Natural killer cell treated with Interleukin-12 subunit alpha and Interleukin-12 subunit beta and Interleukin-15 and Interleukin-18, amount 100 ng/mL, for 72 hours (primary cell): ENCODE data around the gene BSDC1. TPM values are rescaled to one million over a fixed set of nuclear protein-coding genes. Genes with fewer than 3 reads are reported as not detected.
"Not testable (repeated sequence)": the region's sequence is repeated elsewhere in the genome, so short reads cannot be mapped to it uniquely, and the experiment has no call there.

Experiments
- ATAC-seq, 2 donors: fragments of 150-1000 bp; cut with Tn5 transposase in 1 of 2; sonication (Bioruptor Pico), chemical (Tn5 transposase) in 1 of 2; 2 replicates each; pipeline ENCODE4 v1.10.0; 2021
- DNase-seq: peaks from one replicate; pipeline ENCODE4 v3.0.0; 2022; ENCODE audit warnings: low spot score
- H3K27ac Mint-ChIP-seq, 2 donors: 1 replicate in 1 of 2; 2 replicates in 1 of 2; pipeline ENCODE4 v1.8.0; 2022; ENCODE audit warnings: mixed read lengths in 2 of 2, mild to moderate bottlenecking in 1 of 2, moderate library complexity in 1 of 2
- H3K27me3 Mint-ChIP-seq, 2 donors: 1 replicate in 1 of 2; 2 replicates in 1 of 2; pipeline ENCODE4 v1.8.0; 2022; ENCODE audit warnings: mixed read lengths in 2 of 2
- H3K36me3 Mint-ChIP-seq: one replicate; pipeline ENCODE4 v1.8.0; 2022; ENCODE audit warnings: mixed read lengths
- H3K4me1 Mint-ChIP-seq, 2 donors: 1 replicate in 1 of 2; 2 replicates in 1 of 2; pipeline ENCODE4 v1.8.0; 2022; ENCODE audit warnings: low read depth in 2 of 2, mixed read lengths in 2 of 2, mild to moderate bottlenecking in 1 of 2
- H3K4me3 Mint-ChIP-seq: one replicate; pipeline ENCODE4 v1.8.0; 2022; ENCODE audit warnings: mixed read lengths
- H3K9me3 Mint-ChIP-seq: 2 replicates; pipeline ENCODE4 v1.8.0; 2022; ENCODE audit warnings: mixed read lengths
- total RNA-seq, 2 donors: library from RNA; stranded (reverse); gene quantifications; one replicate each; pipeline ENCODE4 v1.2.3, GENCODE V29; 2022

The BSDC1 gene
- total RNA-seq, 2 donors from 2014 or later = 55.6 to 68.2 TPM

DNA sequence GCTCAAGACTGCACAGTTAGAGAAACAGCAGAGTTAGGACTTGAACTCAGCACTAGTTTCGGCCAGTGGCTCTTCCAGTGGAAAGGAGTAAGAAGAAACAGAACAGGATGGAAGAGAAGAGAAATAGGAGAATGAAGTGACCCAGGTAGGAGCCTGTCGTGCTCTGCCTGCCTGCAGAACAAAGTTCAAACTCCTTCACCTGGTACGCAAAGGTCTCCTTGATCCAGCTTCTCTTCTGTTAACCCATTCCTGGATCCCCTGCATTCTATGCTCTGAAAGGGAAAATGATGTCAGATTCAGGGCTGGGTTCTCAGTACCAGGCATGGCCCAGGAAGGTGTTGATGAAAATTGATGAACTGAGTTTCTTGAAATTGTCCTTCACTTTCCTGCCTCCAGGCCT lies 35.8 kb downstream of the BSDC1 start:
- H3K27ac Mint-ChIP-seq = no peak overlapping the region
- peaks cover 0 to 4% of the 10 kb centered on the region in 2 donors for H3K27me3 Mint-ChIP-seq
- H3K4me3 Mint-ChIP-seq = no peak overlapping the region
- DNase-seq (no peak), ATAC-seq (no peak)
- H3K36me3 Mint-ChIP-seq = no peaks in the 10 kb centered on the region
- H3K4me1 Mint-ChIP-seq = peaks cover 15 to 20% of the 10 kb centered on the region in 2 donors
- no peaks in the 10 kb centered on the region for H3K9me3 Mint-ChIP-seq

DNA sequence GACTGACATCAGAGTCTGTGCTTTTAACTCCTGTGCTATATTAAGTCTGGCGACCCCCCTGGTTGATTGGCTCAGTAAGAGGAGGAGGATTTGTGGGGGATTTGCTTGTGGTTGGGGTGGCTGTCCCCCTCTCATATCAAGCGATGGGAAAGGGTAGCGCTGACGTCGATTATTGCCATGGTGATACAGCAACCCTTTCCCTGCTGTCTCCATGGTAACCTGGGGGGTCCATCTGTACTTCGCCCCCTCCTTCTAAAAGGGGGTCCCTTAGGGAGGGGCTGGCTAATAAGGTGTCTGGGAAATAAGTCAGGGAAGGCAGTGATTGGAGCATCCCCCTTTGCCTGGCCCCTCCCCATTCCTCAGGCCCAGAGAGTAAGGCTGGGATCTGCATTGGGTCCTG lies 36.6 kb downstream of the BSDC1 start:
- Mint-ChIP-seq H3K27ac (no peak overlapping the region), H3K9me3 (no peaks in the 10 kb centered on the region), H3K4me3 (no peak overlapping the region), H3K4me1 (peaks cover 15 to 22% of the 10 kb centered on the region in 2 donors), H3K27me3 (peaks cover 0 to 4% of the 10 kb centered on the region in 2 donors), H3K36me3 (no peaks in the 10 kb centered on the region)
- no peak for DNase-seq
- ATAC-seq = no peak

DNA sequence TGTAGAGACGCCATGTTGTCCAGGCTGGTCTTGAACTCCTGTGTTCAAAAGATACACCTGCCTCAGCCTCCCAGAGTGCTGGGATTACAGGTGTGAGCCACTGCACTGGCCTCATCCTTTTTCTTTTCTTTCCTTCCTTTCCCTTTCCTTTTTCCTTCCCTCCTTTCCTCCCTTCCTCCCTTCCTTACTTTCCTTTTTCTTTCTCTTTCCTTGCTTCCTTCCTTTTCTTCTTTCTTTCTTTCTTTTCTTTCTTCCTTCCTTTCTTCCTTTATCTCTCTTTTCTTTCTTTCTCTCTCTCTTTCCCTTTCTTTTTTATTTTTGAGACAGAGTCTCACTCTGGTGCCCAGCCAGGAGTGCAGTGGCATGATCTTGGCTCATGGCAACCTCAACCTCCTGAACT lies 37.8 kb downstream of the BSDC1 start:
- Mint-ChIP-seq H3K9me3 (no peaks in the 10 kb centered on the region), H3K4me3 (no peak overlapping the region), H3K36me3 (no peaks in the 10 kb centered on the region), H3K27me3 (peaks cover 0 to 4% of the 10 kb centered on the region in 2 donors), H3K27ac (no peak overlapping the region), H3K4me1 (peaks cover 15 to 18% of the 10 kb centered on the region in 2 donors)
- ATAC-seq = no peak
- no peak for DNase-seq

GRCh38 chr1:32355778-32356177 lies 38.5 kb downstream of the BSDC1 start:
- not testable (repeated sequence) for H3K4me3 Mint-ChIP-seq, H3K27me3 Mint-ChIP-seq, H3K9me3 Mint-ChIP-seq, H3K36me3 Mint-ChIP-seq, ATAC-seq, DNase-seq, H3K27ac Mint-ChIP-seq
- H3K4me1 Mint-ChIP-seq = peaks cover 11 to 20% of the 10 kb centered on the region in 2 donors

DNA sequence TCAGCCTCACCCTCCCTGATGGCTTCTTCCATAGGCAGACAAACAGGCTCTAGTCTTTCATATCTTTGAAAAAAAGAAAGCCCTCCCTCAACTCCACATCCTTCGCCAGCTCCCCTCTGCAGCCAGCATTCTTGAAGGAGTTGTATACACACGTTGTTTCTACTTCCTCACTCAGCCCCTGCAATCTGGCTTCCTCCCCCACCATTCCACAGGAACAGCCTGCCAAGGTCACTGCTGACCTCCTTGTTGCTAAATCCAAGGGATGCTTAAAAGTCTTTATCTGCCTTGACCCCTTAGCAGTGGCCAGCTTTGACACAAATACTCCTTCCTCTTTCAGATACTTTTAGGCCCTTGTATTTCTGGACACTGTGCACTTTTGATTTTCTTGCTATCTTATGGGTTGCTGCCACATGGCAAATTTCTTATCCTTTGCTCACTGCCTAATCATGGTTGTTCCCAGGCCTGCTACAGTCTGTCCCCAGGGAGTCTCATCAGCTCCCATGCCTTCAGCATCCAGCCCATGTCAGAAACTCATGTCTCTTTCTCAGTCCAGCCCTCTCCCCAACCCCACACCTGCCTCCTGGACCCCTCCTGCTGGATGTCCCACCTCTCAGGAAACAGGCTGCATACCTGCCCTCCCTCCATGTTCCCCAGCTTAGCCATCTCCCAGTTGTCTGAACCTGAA lies 40.2 kb downstream of the BSDC1 start:
- ATAC-seq (no peak), DNase-seq (no peak)
- Mint-ChIP-seq H3K36me3 (no peaks in the 10 kb centered on the region), H3K27ac (peak overlapping the region in 1 of 2 donors; percentile 5), H3K4me3 (peak overlapping the region; percentile 19), H3K9me3 (no peaks in the 10 kb centered on the region), H3K4me1 (peaks cover 7 to 18% of the 10 kb centered on the region in 2 donors), H3K27me3 (no peaks in the 10 kb centered on the region)

DNA sequence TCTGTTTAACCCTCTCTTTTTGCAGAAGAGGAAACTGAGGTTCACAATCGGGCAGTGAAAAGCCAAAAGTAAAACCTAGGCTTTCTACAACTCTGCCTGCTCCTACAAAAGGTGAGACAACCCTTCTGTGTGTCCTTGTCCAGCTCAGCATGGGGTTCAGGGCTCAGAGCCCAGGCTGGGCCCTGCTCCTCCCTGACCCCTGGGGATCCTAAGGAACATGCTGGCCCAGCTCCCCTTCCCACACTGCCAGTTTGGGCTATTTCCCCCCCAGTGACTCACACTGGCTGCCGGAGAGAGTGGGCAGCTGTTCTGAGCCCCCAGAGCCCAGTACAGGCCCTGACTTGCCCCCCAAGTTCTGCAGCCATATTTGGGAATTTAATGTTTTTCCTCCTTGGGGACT lies 40.8 kb downstream of the BSDC1 start:
- H3K9me3 Mint-ChIP-seq = no peaks in the 10 kb centered on the region
- no peak for DNase-seq
- H3K27ac Mint-ChIP-seq = peak overlapping the region in 1 of 2 donors; percentile 5
- H3K4me1 Mint-ChIP-seq = peaks cover 9 to 22% of the 10 kb centered on the region in 2 donors
- ATAC-seq = no peak
- peak overlapping the region; percentile 57 for H3K4me3 Mint-ChIP-seq
- no peaks in the 10 kb centered on the region for H3K27me3 Mint-ChIP-seq
- no peaks in the 10 kb centered on the region for H3K36me3 Mint-ChIP-seq

- H3K4me3 Mint-ChIP-seq = peak overlapping the region; percentile 57
- no peaks in the 10 kb centered on the region for H3K9me3 Mint-ChIP-seq
- DNase-seq (no peak), ATAC-seq (no peak)
- H3K4me1 Mint-ChIP-seq = peaks cover 9 to 26% of the 10 kb centered on the region in 2 donors
- no peaks in the 10 kb centered on the region for H3K36me3 Mint-ChIP-seq
- H3K27me3 Mint-ChIP-seq = no peaks in the 10 kb centered on the region
- peak overlapping the region in 1 of 2 donors; percentile 5 for H3K27ac Mint-ChIP-seq
Measured at GRCh38 chr1:32352831-32353383, 41.3 kb downstream of the BSDC1 start.

DNA sequence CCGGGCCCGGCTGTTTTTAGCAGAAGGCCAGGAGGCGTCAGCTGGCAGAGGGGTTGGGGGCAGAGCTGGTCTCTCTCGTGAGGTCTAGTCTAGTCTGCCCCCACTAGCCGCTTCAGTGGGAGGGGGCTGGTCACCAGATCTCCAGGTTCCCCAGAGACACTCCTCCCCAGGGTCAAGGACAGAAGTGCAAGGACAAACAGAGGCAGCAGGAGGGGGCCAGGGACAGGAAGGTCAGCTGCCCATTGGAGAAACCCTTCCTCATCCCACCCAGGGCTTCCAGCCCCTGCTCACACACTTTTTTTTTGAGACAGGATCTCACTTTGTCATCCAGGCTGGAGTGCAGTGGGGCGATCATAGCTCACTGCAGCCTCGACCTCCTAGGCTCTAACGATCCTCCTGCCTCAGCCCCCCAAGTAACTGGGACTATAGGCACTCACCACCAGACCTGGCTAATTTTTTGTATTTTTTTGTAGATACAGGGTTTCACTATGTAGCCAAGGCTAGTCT lies 41.9 kb downstream of the BSDC1 start:
- ATAC-seq (no peak), DNase-seq (no peak)
- Mint-ChIP-seq H3K27ac (no peak overlapping the region), H3K4me3 (peak overlapping the region; percentile 57), H3K36me3 (no peaks in the 10 kb centered on the region), H3K9me3 (no peaks in the 10 kb centered on the region), H3K4me1 (peaks cover 9 to 26% of the 10 kb centered on the region in 2 donors), H3K27me3 (no peaks in the 10 kb centered on the region)

- Mint-ChIP-seq H3K36me3 (no peaks in the 10 kb centered on the region), H3K4me3 (peak overlapping the region; percentile 57), H3K27ac (no peak overlapping the region), H3K4me1 (peaks cover 9 to 26% of the 10 kb centered on the region in 2 donors), H3K9me3 (no peaks in the 10 kb centered on the region), H3K27me3 (peaks cover 0 to under 1% of the 10 kb centered on the region in 2 donors)
- ATAC-seq (peak; percentile 94 to 95), DNase-seq (peak; percentile 91)
Measured at GRCh38 chr1:32351399-32352238, 42.6 kb downstream of the BSDC1 start.

GRCh38 chr1:32350785-32351398 lies 43.3 kb downstream of the BSDC1 start:
- peak; percentile 79 for DNase-seq
- peak overlapping the region in 1 of 2 donors; percentile 20 for H3K27ac Mint-ChIP-seq
- H3K9me3 Mint-ChIP-seq = no peaks in the 10 kb centered on the region
- H3K27me3 Mint-ChIP-seq = peaks cover 0 to 3% of the 10 kb centered on the region in 2 donors
- no peaks in the 10 kb centered on the region for H3K36me3 Mint-ChIP-seq
- ATAC-seq = peak; percentile 79 to 83
- peaks cover 9 to 26% of the 10 kb centered on the region in 2 donors for H3K4me1 Mint-ChIP-seq
- H3K4me3 Mint-ChIP-seq = peak overlapping the region; percentile 57

GRCh38 chr1:32349211-32349708 lies 45.0 kb downstream of the BSDC1 start:
- Mint-ChIP-seq H3K27ac (peak overlapping the region in 1 of 2 donors; percentile 79), H3K36me3 (no peaks in the 10 kb centered on the region), H3K4me3 (peak overlapping the region; percentile 38), H3K4me1 (peaks cover 9 to 26% of the 10 kb centered on the region in 2 donors), H3K27me3 (peaks cover 0 to 3% of the 10 kb centered on the region in 2 donors), H3K9me3 (no peaks in the 10 kb centered on the region)
- no peak for ATAC-seq
- DNase-seq = no peak

GRCh38 chr1:32346532-32347157 lies 47.6 kb downstream of the BSDC1 start:
- H3K27ac Mint-ChIP-seq = peak overlapping the region in 1 of 2 donors; percentile 59
- no peaks in the 10 kb centered on the region for H3K9me3 Mint-ChIP-seq
- DNase-seq (no peak), ATAC-seq (no peak)
- peaks cover 0 to 3% of the 10 kb centered on the region in 2 donors for H3K27me3 Mint-ChIP-seq
- H3K4me1 Mint-ChIP-seq = peaks cover 9 to 28% of the 10 kb centered on the region in 2 donors
- H3K4me3 Mint-ChIP-seq = no peak overlapping the region
- H3K36me3 Mint-ChIP-seq = no peaks in the 10 kb centered on the region
